Brain microvascular endothelial cell (primary cell): ENCODE results near the gene PKNOX2.

Source experiments
- DNase-seq: peaks from one replicate; pipeline ENCODE4 v3.0.0-alpha.2; 2020
- H3K27ac ChIP-seq: fragments of 250-450 bp; sonication (Bioruptor Pico); 2 replicates; pipeline ENCODE4 v1.5.1; 2020; ENCODE audit warnings: mild to moderate bottlenecking, moderate library complexity
- H3K27me3 ChIP-seq: fragments of 250-450 bp; sonication (Bioruptor Pico); replicated peaks from 2 replicates; pipeline ENCODE4 v1.5.1; 2020; ENCODE audit warnings: mild to moderate bottlenecking
- H3K36me3 ChIP-seq: fragments of 250-450 bp; sonication (Bioruptor Pico); replicated peaks from 2 replicates; pipeline ENCODE4 v1.5.1; 2020; ENCODE audit warnings: mild to moderate bottlenecking
- H3K4me3 ChIP-seq: 2 replicates; pipeline ENCODE4 v1.5.1; 2011; ENCODE audit warnings: low read depth, mild to moderate bottlenecking, control low read depth, low read length, moderate library complexity
- in situ Hi-C: cut with HindIII; loops from 2 replicates; pipeline ENCODE4 v1.10.0; 2017; ENCODE audit warnings: low sequenced_read_pairs, low pct_ligation_motif_present
- TF ChIP-seq, protein P1 (sequence below): IDR thresholded peaks from 2 replicates; pipeline ENCODE4 v1.5.1; 2011; ENCODE audit warnings: low read depth, mild to moderate bottlenecking, moderate library complexity, low read length, control low read depth, inconsistent platforms; ENCODE audit errors: missing control alignments

PKNOX2 gene

DNA sequence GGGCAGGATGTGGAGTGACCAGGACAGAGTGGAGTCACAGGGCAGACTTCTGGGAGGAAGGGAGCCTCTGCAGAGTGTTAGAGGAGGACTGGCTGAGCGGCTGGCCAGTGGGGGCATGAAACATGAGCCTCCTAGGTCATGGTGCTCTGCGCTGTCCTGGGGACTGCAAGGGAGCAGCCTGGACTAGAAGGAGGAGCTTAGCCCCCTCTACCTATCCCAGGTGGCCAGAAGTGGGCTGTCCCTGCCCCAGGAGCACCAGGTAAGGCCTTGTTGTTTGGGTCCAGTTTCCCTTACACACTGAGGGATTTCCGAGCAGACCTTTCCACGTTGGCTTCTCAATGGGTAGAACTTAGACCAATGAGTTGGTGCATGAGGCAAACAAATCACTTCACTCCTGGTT is 7.4 kb downstream of the PKNOX2 start:
- H3K27ac ChIP-seq, result no peak overlapping the region
- DNase-seq, result no peak
- H3K36me3 ChIP-seq, result no peaks in the 10 kb centered on the region
- in situ Hi-C loops, result loop anchor here (25.0 kb wide), 1 partner anchor 165 kb away; no protein-coding TSS in a partner anchor
- H3K4me3 ChIP-seq, result no peak overlapping the region
- TF ChIP-seq, protein P1, sequence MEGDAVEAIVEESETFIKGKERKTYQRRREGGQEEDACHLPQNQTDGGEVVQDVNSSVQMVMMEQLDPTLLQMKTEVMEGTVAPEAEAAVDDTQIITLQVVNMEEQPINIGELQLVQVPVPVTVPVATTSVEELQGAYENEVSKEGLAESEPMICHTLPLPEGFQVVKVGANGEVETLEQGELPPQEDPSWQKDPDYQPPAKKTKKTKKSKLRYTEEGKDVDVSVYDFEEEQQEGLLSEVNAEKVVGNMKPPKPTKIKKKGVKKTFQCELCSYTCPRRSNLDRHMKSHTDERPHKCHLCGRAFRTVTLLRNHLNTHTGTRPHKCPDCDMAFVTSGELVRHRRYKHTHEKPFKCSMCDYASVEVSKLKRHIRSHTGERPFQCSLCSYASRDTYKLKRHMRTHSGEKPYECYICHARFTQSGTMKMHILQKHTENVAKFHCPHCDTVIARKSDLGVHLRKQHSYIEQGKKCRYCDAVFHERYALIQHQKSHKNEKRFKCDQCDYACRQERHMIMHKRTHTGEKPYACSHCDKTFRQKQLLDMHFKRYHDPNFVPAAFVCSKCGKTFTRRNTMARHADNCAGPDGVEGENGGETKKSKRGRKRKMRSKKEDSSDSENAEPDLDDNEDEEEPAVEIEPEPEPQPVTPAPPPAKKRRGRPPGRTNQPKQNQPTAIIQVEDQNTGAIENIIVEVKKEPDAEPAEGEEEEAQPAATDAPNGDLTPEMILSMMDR, result no peak
- H3K27me3 ChIP-seq, result no peaks in the 10 kb centered on the region

DNA sequence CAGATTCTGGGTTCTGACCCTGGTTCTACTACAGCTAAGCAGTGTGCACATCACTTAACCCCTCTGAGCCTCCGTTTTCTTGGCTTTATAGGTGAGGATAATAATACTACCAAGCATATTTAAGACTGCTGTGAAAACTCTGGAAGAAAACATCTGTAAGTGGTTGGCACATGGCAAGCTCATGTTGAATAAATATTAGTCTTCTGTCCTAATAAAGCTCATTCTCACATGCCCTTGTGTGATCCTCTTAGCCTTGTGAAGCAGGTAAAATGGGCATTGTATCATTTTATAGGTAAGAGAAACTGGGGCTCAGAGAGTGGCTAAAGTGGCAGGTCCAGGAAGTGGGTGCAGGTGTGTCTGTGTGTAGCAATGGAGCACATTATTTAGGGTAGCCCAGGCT is 8.5 kb downstream of the PKNOX2 start:
- H3K27ac ChIP-seq, result no peak overlapping the region
- TF ChIP-seq, protein P1, result no peak
- in situ Hi-C loops, result loop anchor here (25.0 kb wide), 1 partner anchor 164 kb away; no protein-coding TSS in a partner anchor
- H3K27me3 ChIP-seq, result no peaks in the 10 kb centered on the region
- H3K4me3 ChIP-seq, result no peak overlapping the region
- no peak for DNase-seq
- H3K36me3 ChIP-seq, result no peaks in the 10 kb centered on the region

DNA sequence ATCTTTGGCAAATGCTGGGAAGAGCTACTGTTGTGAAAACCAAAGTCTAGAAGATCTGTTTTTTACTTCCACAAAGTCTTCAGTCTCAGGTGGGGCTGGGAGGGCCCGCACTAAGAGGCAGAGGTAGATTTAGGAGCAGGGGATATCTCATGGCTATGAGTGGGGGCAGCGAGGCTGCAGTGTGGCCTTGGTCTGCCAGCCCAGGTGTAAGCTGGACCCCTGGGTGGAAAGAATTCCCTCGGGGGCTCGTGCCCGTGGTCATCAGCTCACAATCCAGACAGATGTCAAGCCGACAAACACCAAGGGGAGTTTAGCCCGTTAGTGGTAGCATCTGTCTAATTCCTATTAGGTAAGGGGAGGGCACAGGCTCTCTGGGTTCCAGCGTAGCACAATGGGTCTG is 9.0 kb downstream of the PKNOX2 start:
- TF ChIP-seq, protein P1, result no peak
- in situ Hi-C loops, result loop anchor here (25.0 kb wide), 1 partner anchor 164 kb away; no protein-coding TSS in a partner anchor

DNA sequence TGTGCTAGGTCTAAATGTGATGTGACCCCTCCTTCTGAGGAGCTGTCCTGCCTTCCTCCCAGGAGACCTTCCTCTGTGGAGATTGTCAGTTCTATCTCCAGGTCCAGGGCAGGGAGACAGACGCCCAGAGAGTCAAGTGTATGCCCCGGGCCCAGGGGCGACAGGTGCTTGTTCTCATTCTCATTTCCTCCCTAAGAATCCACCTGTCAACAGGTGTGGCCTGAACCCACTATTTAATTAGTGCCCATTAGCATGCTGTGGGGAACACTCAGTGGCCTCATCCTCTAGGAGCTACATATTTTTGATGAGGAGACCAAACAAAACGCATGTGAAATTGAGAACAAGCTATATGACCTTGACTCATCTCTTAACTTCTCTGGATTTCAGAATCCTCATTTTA is 9.5 kb downstream of the PKNOX2 start:
- TF ChIP-seq, protein P1, result no peak
- no peak overlapping the region for H3K4me3 ChIP-seq
- no peak for DNase-seq
- no peaks in the 10 kb centered on the region for H3K36me3 ChIP-seq
- no peak overlapping the region for H3K27ac ChIP-seq
- H3K27me3 ChIP-seq, result no peaks in the 10 kb centered on the region
- in situ Hi-C loops, result loop anchor here (25.0 kb wide), 1 partner anchor 163 kb away; no protein-coding TSS in a partner anchor

More for the DNA sequence above, 9.0 kb downstream of the PKNOX2 start:
- DNase-seq, result no peak
- Histone ChIP-seq H3K27me3 (no peaks in the 10 kb centered on the region), H3K27ac (no peak overlapping the region), H3K36me3 (no peaks in the 10 kb centered on the region), H3K4me3 (no peak overlapping the region)

DNA sequence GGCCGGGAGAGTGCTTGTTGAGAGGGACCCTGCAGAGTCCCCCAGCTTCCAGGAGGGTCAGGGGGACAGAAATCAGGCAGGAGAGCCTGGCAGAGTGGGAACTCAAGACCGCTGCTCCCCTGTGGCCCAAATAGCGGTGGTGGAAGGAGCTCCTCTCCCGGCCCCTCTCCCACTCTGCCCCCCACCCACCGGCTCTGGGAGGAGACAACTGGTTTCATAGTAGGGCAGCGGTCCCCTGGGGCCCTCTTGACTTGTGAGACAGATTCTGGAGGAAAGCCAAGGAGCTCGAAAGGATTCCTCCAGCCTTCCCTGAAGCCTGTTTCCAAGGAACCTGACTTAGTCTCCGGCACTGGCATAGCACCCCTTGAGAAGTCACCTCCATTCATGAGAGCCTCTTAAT is 10.1 kb downstream of the PKNOX2 start:
- Histone ChIP-seq H3K27me3 (no peaks in the 10 kb centered on the region), H3K27ac (no peak overlapping the region), H3K4me3 (no peak overlapping the region), H3K36me3 (no peaks in the 10 kb centered on the region)
- in situ Hi-C loops, result loop anchor here (25.0 kb wide), 1 partner anchor 163 kb away; no protein-coding TSS in a partner anchor
- TF ChIP-seq, protein P1, result no peak
- no peak for DNase-seq

DNA sequence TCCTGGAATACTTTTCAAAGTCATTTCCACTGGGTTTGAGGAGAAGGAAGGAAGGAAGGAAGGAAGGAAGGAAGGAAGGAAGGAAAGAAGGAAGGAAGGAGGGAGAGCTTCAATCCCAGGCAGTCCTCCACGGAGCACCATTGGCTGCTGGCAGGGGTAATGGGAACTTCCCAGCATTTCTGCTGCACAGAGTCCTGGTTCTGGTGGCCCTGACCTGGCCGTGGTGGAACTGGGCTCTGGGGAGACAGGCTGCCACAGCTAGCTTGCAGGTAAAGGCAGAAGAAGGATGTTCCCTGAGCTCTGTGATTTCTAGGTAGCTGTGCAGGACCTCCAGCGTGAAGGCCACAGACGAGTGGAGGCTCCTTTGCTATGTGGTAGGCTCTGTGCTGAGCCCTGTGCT is 10.6 kb downstream of the PKNOX2 start:
- no peak overlapping the region for H3K27ac ChIP-seq
- in situ Hi-C loops, result no loop called here
- H3K4me3 ChIP-seq, result no peak overlapping the region
- DNase-seq, result no peak
- H3K27me3 ChIP-seq, result no peaks in the 10 kb centered on the region
- no peaks in the 10 kb centered on the region for H3K36me3 ChIP-seq
- TF ChIP-seq, protein P1, result no peak
